Urinary bladder (tissue), 4 donors: ENCODE data around the gene JAGN1. TPM values are rescaled to one million over a fixed set of nuclear protein-coding genes. Genes with fewer than 3 reads are reported as not detected.
"Not testable (repeated sequence)": the region's sequence is repeated elsewhere in the genome, so short reads cannot be mapped to it uniquely, and the experiment has no call there.

Experiments used
- DNase-seq: peaks from one replicate; pipeline ENCODE4 v3.0.0-alpha.2; 2015; ENCODE audit errors: extremely low spot score
- H3K27ac ChIP-seq: one replicate; pipeline ENCODE4 v1.5.1; 2013; ENCODE audit warnings: low read depth, mild to moderate bottlenecking, moderate library complexity
- H3K36me3 ChIP-seq: one replicate; pipeline ENCODE4 v1.6.1; 2013; ENCODE audit warnings: mild to moderate bottlenecking, moderate library complexity; ENCODE audit not compliant: insufficient read depth
- H3K4me1 ChIP-seq: one replicate; pipeline ENCODE4 v1.6.1; 2013; ENCODE audit warnings: mild to moderate bottlenecking, moderate library complexity; ENCODE audit not compliant: insufficient read depth
- H3K4me3 ChIP-seq: one replicate; pipeline ENCODE4 v1.5.1; 2013; ENCODE audit warnings: low read depth, low read length
- WGBS: extraction: QIAGEN DNeasy Blood & Tissue Kit; methylation state at CpG from one replicate; pipeline ENCODE4 v1.1.7; 2013; 5-methylcytosine and 5-hydroxymethylcytosine counted together
- polyA plus RNA-seq: library from polyadenylated mRNA; stranded (reverse); fragments of 200-250 nt; gene quantifications from one replicate; pipeline ENCODE4 v1.2.3, GENCODE V29; 2013
- total RNA-seq: library from RNA; depleted of rRNA; stranded (reverse); fragments of >200 nt; gene quantifications from one replicate; pipeline ENCODE4 v1.2.3, GENCODE V29; 2014
- donor health status: healthy with polysubstance abuse.
- donor health status: healthy.

The JAGN1 gene
- total and polyA plus RNA-seq, 2 donors = 12.2 to 44.3 TPM

DNA sequence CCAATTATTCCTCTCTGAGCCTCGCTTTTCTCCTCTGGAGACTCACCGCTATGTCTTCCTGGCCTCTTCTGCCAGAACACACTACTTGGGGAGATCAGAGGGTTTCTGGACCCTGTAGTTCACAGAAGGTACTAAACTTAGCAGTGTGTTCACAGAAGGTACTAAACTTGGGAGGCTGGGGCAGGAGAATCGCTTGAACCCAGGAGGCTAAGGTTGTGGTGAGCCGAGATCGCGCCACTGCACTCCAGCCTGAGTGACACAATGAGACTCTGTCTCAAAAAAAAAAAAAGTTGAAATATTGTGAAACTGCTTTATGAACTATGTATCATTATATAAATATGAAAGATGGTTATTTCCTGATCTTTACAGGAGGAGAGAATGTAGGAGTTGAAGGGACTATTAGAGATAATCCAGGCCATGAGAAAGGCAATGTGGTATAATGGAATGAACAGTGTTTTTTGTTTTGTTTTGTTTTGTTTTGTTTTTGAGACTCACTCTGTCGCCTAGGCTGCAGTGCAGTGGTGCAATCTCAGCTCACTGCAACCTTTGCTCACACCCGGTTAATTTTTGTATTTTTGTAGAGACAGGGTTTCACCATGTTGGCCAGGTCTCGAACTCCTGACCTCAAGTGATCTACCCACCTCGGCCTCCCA, 6.5 kb downstream of the JAGN1 start:
- H3K4me3 ChIP-seq, H3K36me3 ChIP-seq, DNase-seq, H3K27ac ChIP-seq, H3K4me1 ChIP-seq: not testable (repeated sequence)
- 94% methylated on average over 10 of the region's 10 CpGs for WGBS

DNA sequence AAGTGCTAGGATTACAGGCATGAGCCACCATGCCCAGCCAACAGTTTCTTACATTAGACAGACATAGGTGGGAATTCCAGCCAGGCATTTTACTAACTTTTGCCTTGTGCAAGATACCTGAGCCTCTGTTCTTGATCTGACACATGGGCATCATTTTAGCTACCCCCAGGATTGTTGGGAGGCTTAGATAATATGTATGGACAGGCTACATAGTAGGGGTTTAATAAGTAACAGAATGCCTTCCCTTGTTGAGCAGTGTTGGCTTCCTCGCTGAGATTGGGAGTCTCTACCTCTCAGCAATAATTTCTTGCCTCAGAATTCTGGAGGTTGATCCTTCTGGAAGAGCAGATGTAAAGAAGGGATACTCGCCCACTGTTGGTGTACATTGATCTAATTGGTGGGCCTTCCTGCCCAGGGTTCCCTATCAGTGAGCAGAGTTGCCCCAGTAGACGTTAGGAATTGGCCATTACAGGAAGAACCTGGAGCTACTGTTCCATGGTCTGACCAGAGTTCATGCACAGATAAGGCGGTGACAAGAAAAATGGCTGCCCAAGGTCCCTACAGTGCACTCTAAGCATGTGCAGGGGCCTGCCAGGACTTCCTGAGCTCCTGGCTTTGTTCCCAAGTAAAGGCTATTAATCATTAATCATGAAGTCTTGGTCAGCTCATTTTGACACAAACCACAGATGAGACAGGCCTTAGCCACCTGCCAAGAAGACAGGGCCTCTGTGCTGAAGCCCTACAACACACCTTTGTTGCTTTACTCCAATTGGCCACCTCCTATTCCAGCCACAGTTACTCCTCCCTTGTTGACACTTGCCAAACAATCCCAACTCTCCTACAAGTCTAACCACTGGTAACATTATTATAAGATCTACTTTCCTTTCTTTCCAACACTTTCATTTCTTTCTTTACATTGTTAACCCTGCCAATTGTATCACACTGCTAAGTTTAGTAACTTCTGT, 7.3 kb downstream of the JAGN1 start:
- no peak overlapping the region for H3K27ac ChIP-seq
- H3K4me3 ChIP-seq = no peak overlapping the region
- DNase-seq = no peak
- WGBS = 63% methylated on average over 4 of the region's 4 CpGs
- no peaks in the 10 kb centered on the region for H3K4me1 ChIP-seq
- H3K36me3 ChIP-seq = no peaks in the 10 kb centered on the region

DNA sequence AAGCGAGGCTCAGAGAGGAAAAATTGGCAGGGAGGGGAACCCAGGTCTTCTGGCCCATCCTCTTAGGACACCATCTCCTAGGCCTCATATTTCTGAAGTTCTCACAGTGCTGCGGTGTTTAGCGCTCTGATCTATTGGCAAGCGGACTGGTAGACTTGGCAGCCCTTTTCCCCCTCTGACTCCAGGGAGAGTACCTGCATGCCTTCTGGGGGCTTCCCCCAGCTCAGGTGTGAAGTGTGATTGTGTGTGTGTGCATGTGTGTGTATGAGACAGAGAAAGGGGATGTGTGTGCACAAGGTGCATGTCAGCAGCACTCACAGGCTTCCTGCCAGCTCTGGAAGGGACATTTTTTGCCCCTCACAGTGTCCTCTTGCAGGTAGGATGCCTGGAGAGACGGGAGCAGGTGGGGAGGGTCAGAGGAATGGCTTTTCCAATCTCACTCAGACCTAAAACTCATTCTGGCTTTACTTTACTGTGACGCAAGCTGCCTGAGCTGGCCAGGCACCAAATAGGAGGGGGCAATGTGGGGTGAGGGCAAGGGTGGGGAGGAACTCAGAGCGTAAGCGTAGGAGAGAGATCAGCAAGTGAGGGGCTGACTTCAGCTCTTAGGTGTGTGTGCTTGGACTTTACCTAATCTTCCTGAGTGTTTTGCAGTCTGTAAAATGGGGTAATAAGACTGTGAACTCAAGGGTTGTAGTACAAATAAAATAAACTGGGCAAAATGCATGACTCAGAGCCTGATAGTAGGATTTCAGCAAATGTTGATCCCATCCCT, 8.2 kb downstream of the JAGN1 start:
- Histone ChIP-seq H3K36me3 (no peaks in the 10 kb centered on the region), H3K4me1 (no peaks in the 10 kb centered on the region), H3K4me3 (no peak overlapping the region), H3K27ac (no peak overlapping the region)
- no peak for DNase-seq
- WGBS = 60% methylated on average over 8 of the region's 8 CpGs

DNA sequence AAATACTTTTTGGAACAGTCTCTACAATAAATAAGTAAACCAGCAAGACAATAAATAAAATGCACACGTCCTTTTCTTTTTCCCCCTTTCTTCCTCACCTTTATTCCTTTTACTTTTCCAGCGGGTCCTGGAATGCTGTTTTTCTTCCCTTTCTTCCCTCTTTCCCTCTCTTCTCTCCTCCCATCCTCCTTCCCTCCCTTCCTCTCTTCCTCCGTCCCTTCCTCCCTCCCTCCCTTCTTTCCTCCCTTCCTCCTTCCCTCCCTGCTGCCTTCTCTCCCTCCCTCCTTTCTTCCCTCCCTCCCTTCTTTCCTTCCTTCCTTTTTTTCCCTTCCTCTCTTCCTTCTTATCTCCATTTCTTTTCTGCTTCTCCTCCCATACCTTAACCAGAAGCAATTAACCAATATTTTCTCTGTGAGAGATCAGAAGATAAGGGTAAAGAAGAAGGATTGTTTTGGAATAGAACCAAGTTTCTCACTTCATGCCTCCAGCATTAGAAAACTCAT, 8.9 kb downstream of the JAGN1 start:
- no peak overlapping the region for H3K27ac ChIP-seq
- H3K4me1 ChIP-seq = no peaks in the 10 kb centered on the region
- H3K4me3 ChIP-seq = no peak overlapping the region
- DNase-seq = no peak
- no peaks in the 10 kb centered on the region for H3K36me3 ChIP-seq
- WGBS = 51% methylated on average over 3 of the region's 3 CpGs

DNA sequence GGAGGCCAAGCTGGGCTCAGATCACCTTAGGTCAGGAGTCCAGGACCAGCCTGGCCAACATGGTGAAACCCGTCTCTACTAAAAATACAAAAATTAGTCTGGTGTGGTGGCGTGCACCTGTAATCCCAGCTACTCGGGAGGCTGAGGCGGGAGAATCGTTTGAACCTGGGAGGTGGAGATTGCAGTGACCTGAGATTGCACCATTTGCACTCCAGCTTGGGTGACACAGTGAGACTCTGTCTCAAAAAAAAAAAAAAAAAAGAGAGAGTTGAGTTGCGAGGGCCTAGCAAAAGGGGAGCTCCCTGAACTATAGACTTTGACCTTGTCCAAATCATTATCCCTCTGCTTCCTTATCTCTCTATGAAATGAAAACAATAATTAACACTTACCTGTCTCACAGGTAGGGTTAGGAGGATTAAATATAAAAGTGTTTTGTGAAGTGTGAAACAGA, 10.6 kb downstream of the JAGN1 start:
- DNase-seq = not testable (repeated sequence)
- 94% methylated on average over 6 of the region's 6 CpGs for WGBS

DNA sequence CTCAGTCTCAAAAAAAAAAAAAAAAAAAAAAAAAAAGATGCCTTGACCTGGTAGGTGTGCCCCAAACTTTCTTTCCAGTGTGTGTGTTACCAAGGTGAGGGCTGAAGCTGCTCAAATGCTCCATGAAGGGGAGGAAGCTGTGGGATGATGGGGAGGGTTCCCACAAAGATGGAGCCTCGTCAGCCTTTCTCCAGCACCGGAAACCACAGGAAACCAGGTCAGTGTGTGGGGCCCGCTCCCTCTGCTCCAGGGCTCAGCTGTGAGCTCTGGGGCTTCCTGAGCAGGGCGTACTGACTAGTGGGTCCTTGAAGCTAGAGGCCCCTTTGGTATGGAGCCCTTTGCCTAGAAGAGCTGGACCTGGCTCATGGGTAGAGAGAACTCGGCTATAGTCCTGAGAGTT, 11.6 kb downstream of the JAGN1 start:
- Histone ChIP-seq H3K4me3 (no peak overlapping the region), H3K36me3 (no peaks in the 10 kb centered on the region), H3K4me1 (no peaks in the 10 kb centered on the region), H3K27ac (no peak overlapping the region)
- 71% methylated on average over 5 of the region's 5 CpGs for WGBS
- no peak for DNase-seq

More for the DNA sequence above, 10.6 kb downstream of the JAGN1 start:
- H3K4me1 ChIP-seq, H3K27ac ChIP-seq, H3K36me3 ChIP-seq, H3K4me3 ChIP-seq: not testable (repeated sequence)

DNA sequence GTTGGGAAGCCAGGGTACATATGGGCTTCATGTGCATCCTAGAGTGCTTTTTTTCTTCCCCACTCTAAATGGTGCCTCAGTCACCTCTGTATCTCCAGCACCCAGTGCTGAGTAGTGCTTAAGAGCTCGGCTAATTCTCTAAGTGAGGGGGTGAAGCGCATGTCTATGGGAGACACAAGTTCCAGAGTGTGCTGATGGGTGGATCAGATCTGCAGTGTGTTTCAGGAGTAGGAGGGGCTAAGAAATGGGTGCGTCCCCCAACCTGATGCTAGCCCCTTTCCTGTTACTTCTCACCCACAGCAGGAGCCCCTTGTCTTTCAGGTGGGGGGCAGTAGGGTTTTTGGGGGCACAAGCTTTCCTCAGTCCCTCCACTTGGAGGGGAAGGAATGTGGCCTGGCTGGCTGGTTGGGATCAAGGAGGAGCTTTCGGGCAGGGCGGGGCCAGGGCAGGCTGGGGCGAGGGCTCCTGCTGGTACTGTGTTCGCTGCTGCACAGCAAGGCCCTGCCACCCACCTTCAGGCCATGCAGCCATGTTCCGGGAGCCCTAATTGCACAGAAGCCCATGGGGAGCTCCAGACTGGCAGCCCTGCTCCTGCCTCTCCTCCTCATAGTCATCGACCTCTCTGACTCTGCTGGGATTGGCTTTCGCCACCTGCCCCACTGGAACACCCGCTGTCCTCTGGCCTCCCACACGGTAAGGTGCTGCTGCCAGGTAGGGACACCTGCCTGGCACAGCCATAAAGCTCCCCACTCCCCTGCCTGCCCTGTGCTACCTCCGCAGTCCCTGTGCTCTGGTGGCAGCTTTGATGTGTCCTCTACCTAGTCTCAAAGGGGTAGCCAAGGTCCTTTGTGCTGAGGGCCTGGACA, 12.2 kb downstream of the JAGN1 start, which contains the start of gene IL17RE:
TSS of gene IL17RE (plus strand) at position 477 of the 866 bp plus-strand sequence. CDS start at position 562, 85 bp downstream.
- DNase-seq = no peak
- no peaks in the 10 kb centered on the region for H3K4me1 ChIP-seq
- H3K27ac ChIP-seq = no peak within 1 kb of the TSS
- WGBS = 46% methylated on average over 13 of the region's 13 CpGs
- no peak within 1 kb of the TSS for H3K4me3 ChIP-seq
- H3K36me3 ChIP-seq = no peaks in the 10 kb centered on the region

DNA sequence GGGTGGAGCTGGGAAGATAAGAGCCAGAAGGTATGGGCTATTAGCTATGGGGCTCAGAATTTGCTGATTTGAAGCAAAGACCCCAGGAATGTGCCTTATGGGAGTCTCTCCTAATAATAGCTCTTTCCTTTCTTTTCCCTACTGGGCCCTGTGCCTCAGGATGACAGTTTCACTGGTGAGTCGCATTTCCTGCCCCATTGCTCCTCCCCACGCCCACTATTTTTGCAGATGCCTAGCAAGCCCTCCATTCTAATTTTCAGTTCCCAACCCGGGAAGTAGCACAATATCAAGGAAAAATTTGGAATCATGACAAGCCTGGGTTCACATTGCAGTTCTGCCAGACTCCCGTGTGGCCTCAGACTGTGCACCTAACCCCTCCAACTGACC, 12.8 kb downstream of the JAGN1 start:
- WGBS = 33% methylated on average over 4 of the region's 4 CpGs
- Histone ChIP-seq H3K27ac (no peak overlapping the region), H3K36me3 (no peaks in the 10 kb centered on the region), H3K4me3 (no peak overlapping the region), H3K4me1 (no peaks in the 10 kb centered on the region)
- no peak for DNase-seq

DNA sequence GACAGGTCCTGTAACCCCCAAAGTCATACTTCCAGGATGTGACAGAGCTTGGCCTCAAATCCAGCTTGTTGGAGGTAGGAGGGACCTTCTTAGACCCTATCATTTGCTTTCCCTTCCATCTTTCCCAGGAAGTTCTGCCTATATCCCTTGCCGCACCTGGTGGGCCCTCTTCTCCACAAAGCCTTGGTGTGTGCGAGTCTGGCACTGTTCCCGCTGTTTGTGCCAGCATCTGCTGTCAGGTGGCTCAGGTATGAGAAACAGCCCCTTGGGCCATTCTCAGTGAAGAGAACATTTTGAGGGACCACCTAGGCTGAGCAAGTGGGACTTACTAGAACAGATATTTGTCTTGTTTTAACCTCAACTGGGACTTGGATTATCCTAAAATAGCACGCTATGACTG, 13.5 kb downstream of the JAGN1 start:
- 94% methylated on average over 4 of the region's 4 CpGs for WGBS
- Histone ChIP-seq H3K4me1 (no peaks in the 10 kb centered on the region), H3K36me3 (no peaks in the 10 kb centered on the region), H3K27ac (no peak overlapping the region), H3K4me3 (no peak overlapping the region)
- DNase-seq = no peak

DNA sequence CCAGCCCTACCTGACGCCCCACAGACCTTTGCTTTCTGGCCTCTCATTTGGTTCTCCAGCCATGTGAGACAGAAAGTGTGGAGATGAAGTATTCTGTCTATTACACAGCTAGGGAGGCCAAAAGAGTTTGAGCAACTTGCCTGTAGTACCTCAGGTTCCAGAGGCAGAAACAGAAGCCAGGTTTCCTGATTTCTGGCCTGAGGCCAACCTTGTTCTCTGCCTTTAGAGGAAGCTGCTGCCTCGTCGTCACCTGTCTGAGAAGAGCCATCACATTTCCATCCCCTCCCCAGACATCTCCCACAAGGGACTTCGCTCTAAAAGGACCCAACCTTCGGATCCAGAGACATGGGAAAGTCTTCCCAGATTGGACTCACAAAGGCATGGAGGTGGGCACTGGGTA, 16.1 kb downstream of the JAGN1 start:
- no peak for DNase-seq
- no peaks in the 10 kb centered on the region for H3K4me1 ChIP-seq
- 94% methylated on average over 5 of the region's 5 CpGs for WGBS
- H3K4me3 ChIP-seq = no peak overlapping the region
- no peak overlapping the region for H3K27ac ChIP-seq
- H3K36me3 ChIP-seq = no peaks in the 10 kb centered on the region

DNA sequence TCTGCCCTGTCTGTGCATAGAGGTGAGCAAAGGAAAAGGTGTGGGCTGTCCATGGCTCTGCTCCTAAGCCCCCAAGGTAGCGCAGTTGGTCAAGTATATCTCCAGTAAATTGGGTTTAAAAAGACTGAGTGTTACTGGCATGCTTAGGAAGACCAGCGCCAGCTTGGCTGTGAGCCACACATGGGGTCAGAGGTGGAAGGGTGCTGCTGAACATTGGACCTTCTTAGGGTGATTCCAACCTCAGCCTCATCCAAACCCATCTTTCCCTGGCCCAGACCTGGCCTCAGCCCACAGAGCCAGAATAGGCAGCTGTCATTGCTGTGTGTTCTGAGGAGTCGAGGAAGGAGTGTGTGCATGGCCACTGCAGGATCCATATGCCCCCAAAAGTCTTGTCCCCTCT, 17.9 kb downstream of the JAGN1 start:
- Histone ChIP-seq H3K4me1 (no peaks in the 10 kb centered on the region), H3K27ac (no peak overlapping the region), H3K36me3 (no peaks in the 10 kb centered on the region), H3K4me3 (no peak overlapping the region)
- WGBS = 87% methylated on average over 3 of the region's 3 CpGs
- DNase-seq = no peak

DNA sequence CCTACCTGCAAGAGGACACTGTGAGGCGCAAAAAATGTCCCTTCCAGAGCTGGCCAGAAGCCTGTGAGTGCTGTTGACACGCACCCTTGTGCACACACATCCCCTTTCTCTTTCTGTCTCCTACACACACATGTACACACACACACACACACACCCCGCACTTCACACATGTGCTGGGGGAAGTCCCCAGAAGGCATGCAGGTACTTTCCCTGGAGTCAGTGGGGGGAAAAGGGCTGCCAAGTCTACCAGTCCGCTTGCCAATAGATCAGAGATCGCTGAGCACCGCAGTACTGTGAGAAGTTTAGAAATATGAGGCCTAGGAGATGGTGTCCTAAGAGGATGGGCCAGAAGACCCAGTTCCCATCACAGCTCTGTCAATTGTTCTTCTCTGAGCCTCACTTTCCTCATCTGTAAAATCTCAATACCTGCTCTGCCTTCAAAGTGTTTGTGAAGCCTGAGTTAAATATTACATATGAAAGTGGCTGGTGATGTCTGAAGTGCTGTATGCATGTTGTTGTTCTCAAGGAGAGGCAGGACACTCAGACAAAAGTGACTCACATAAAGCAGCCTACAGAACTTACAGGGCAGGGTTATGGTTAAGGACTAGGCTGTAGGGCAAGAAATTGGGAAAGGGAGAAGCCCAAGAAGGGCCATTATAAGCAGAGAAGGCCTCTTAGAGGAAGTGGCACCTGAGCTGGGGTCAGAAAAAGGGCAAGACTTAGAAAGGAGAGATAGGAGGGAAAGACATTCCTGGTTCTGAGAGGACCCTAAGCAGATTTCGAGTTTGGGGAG, 19.0 kb downstream of the JAGN1 start:
- DNase-seq = no peak
- Histone ChIP-seq H3K27ac (no peak overlapping the region), H3K4me3 (no peak overlapping the region), H3K4me1 (no peaks in the 10 kb centered on the region), H3K36me3 (no peaks in the 10 kb centered on the region)
- WGBS = 86% methylated on average over 7 of the region's 7 CpGs
